HG03159 (cell line): ENCODE results near the gene HSD11B1L.
"Not testable (repeated sequence)": the region's sequence is repeated elsewhere in the genome, so short reads cannot be mapped to it uniquely, and the experiment has no call there.

Experiments used
- ATAC-seq: cut with Tn5 transposase; IDR thresholded peaks from one replicate; pipeline ENCODE4 v1.9.1; 2021; ENCODE audit warnings: mild to moderate bottlenecking, moderate library complexity; ENCODE audit not compliant: unreplicated experiment

HSD11B1L gene

GRCh38 chr19:5697890-5698634 is 17.2 kb downstream of the HSD11B1L start:
- ATAC-seq: no peak

GRCh38 chr19:5698635-5699422 is 18.0 kb downstream of the HSD11B1L start:
- no peak for ATAC-seq

DNA sequence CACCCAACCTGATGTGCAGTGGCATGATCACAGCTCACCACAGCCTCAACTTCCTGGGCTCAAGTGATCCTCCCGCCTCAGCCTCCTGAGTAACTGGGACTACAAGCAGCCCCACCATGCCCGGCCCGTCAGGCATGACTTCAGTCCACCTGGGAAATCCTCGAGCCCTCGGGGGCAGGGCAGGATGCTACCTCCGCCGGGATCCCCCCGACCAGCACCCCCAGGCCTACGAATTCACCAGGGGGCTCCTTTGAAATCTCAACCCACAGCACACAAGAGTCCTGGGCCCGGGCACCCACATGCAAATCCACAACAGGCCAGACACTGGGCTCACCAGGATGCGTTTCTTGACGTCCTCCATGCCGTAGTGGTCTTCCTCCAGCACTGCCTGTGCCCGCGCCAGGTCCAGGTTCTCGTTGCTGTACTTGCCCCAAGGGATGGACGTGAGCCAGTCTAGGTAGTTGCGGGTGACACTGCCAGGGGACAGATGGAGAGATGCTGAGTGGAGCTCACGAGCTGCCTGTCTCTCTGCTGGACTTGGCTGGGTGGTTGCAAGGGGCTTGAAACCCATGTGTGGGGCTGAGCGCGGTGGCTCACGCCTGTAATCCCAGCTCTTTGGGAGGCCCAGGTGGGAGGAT is 19.7 kb downstream of the HSD11B1L start:
- no peak for ATAC-seq

- not testable (repeated sequence) for ATAC-seq
Observed at GRCh38 chr19:5702053-5702410, 21.2 kb downstream of the HSD11B1L start.

- ATAC-seq: no peak
Observed at GRCh38 chr19:5703819-5704818, 23.3 kb downstream of the HSD11B1L start.

DNA sequence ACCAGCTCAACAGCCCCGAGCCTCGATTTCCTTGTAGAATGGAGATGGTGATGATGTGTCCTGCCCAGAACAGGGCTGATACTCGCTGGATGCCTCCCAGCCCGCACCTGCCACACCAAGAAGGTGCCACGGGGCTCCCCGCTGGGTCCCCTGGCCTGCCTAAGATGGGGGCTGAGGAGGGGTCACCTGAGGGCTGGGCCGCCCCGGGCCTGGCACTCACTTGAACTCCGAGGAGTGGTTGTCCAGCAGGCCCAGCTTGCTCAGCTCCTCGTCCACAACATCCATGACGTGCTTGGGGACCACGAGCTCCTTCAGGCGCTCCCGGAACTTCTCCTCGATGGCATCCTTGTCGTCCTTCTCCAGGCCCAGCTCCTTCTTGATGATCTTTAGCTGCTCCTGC is 24.7 kb downstream of the HSD11B1L start:
- no peak for ATAC-seq

DNA sequence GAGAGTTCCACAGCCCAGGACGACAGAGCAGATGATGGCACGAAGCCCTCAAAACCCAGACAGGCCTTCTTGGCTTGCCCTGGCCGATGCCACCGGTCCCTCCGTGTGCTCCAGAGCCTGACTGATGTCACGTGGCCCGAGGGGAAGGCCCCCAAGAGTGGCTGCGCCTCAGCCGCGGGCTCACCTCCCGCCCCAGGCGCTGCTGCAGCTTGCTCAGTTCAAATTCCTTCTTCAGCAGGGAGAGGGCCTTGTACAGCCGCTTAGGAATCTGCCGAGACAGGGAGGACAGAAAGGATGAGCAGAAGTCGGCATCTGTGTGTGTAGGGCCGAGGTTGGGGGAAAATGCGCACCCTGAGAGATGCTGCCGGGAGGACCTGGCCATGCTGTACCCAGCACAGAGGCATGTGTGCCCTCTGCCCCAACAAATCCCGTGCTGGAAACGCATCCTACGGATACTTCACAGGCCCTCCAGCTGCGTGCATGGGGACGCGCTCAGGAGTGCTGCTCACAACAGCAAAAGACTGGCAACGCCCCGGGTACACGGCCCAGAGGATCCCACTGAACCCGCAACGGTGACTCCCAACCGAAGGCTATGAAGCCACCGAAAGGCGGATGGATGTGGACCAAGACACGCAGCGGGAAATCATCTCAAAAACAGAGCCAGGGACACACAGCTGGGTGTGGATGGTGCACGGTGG is 26.2 kb downstream of the HSD11B1L start:
- ATAC-seq: no peak

DNA sequence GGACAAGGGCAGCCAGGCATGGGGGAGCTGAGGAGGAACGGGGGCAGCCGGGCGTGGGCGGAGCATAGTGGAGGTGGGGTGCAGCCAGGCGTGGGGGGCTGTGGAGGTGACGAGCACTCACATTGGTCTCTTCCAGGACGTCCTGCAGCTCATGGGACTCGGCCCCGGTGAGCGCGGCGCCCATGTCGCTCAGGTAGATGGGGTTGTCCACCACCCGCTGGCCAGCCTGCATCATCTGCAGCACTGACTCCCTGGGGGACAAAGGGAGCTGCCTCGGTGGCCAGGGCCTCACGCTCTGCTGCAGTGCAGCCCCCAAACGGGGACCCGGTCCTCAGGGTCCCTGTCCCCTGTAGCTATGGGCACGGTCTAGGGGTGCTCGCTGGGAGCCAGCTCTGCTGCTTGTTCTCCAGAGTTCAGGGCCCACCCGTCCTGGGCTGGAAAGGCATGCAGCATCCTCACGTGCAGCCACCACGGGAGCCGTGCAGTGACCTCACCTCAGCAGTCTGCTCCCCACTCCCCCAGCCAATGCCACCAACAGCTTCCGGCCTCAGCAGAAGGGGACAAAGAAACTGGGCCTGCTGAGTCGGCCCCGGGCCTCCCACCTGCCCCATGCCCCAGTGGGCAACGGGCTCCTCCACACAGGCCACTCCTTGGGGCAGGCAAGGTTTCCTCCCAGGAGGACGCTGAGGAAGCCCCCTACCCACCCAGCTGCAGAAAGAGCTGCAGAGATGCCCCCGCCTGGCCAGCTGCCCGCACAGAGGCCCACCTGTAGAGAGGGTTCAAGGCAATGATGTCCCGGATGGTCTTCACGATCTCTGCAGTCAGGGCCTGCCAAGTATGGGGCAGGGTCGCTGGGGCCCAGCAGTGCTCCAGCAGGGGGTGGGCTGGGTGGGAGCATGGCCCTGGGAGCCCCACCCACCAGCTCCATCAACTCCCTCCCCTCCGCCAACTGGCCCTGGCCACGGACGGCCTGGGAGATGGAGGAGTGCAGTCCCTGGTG is 27.0 kb downstream of the HSD11B1L start:
- ATAC-seq: no peak

DNA sequence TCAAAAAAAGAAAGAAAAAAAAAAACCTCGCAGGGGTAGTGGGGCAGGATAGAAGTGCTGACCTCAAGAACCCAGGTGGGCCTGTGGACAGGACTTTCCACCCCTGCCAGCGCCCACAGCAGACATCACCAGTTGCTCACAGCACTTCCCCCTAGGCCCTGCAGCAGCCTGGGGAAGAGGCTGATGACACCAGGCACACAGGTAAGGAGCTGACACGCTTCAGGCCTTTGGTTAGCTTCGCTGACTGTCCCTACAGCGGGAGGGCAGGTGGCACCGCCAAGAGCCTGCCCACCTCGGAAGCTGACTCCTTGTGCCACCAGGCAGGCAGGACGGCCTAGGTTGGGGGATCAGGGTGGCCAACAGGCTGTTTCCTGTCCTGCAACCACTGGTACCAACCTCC is 30.2 kb downstream of the HSD11B1L start:
- ATAC-seq: no peak

- no peak for ATAC-seq
Observed at GRCh38 chr19:5711713-5712161, 30.9 kb downstream of the HSD11B1L start.

DNA sequence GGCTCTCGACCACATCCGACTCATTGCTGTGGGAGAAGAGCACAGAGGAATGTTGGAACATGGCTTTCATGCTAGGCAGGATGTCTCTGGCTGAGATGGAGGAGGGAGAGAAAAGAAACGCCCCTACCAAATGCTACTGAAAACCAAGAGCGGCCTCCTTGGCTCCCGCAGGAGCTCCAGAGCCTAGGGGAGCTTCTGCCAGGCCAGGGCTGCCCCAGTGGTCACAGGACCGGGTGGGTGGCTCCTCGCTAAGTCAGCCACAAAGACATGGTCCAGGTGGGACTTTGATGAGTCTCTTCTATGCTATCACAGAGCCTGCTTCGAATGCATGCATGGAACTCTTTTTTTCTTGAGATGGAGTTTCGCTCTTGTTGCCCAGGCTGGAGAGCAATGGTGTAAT is 32.4 kb downstream of the HSD11B1L start:
- ATAC-seq: no peak

GRCh38 chr19:5714816-5715215 is 34.0 kb downstream of the HSD11B1L start:
- ATAC-seq: no peak

DNA sequence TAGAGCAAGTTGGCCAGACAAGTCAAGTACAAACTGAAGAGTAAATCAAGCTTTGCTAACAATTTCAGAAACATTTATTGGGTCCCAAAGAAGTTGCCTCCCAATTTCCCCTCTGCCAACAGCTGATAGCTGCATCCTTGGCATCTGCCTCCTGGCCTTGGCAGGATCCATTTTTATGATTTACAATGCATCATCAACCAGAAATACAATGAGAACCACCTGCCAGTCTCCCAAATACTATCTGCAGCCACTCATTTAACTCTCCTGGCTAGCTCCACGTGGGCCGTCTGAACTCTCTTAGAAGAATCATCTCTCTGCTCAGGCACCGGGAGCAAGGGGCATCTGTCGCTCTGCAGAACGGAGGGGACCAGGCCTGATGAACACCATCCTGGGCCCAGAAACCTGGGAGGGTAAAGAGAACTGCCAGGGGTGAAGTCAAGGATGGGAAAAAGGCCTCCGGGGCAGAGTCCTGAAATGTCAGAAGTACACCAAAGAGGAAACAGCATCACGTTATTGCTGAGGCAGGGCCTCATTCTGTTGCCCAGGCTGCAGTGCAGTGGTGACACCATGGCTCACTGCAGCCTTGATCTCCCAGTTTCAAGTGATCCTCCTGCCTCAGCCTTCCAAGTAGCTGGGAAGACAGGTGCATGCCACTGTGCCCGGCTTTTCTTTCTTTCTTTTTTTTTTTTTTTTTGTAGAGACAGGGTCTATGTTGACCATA is 36.5 kb downstream of the HSD11B1L start:
- no peak for ATAC-seq

- no peak for ATAC-seq
Observed at GRCh38 chr19:5718037-5718578, 37.3 kb downstream of the HSD11B1L start.

GRCh38 chr19:5718579-5719273 is 37.9 kb downstream of the HSD11B1L start:
- no peak for ATAC-seq

GRCh38 chr19:5719274-5719960 is 38.6 kb downstream of the HSD11B1L start:
- peak; percentile 5 for ATAC-seq
